Natural killer cell (primary cell): ENCODE results near the gene KCNJ5. TPM values are rescaled to one million over a fixed set of nuclear protein-coding genes. Genes with fewer than 3 reads are reported as not detected.

Source experiments
- ATAC-seq, 3 donors: fragments of 150-1000 bp in 2 of 3; fragments of 200-7000 bp in 1 of 3; cut with Tn5 transposase; 1 replicate in 1 of 3; 2 replicates in 2 of 3; pipeline ENCODE4 v1.10.0; 2021; ENCODE audit warnings: mild to moderate bottlenecking in 2 of 3, moderate library complexity in 2 of 3
- DNase-seq, 2 donors: peaks; one replicate each; pipeline versions ENCODE4 v3.0.0 to v3.0.0-alpha.2; 2013 to 2021; ENCODE audit warnings: mixed read lengths in 1 of 2
- H3K27ac ChIP-seq: one replicate; pipeline ENCODE4 v1.5.1; 2013; ENCODE audit warnings: mild to moderate bottlenecking, low read length
- H3K27me3 ChIP-seq: one replicate; pipeline ENCODE4 v1.6.1; 2013; ENCODE audit warnings: low read length; ENCODE audit not compliant: control insufficient read depth, insufficient read depth
- H3K36me3 ChIP-seq: one replicate; pipeline ENCODE4 v1.6.1; 2013; ENCODE audit warnings: low read length; ENCODE audit not compliant: control insufficient read depth, insufficient read depth
- H3K4me1 ChIP-seq: one replicate; pipeline ENCODE4 v1.6.1; 2013; ENCODE audit warnings: low read length; ENCODE audit not compliant: control insufficient read depth, insufficient read depth
- H3K4me3 ChIP-seq: one replicate; pipeline ENCODE4 v1.5.1; 2013; ENCODE audit warnings: low read length
- H3K9me3 ChIP-seq: one replicate; pipeline ENCODE4 v1.6.1; 2013; ENCODE audit warnings: low read length; ENCODE audit not compliant: control insufficient read depth, insufficient read depth
- H3K27ac Mint-ChIP-seq, 2 donors: one replicate each; pipeline ENCODE4 v1.8.0; 2022; ENCODE audit warnings: mild to moderate bottlenecking in 2 of 2, mixed read lengths in 2 of 2, moderate library complexity in 1 of 2
- H3K27me3 Mint-ChIP-seq, 2 donors: one replicate each; pipeline ENCODE4 v1.8.0; 2022; ENCODE audit warnings: low read depth in 2 of 2, mixed read lengths in 2 of 2
- H3K36me3 Mint-ChIP-seq: one replicate; pipeline ENCODE4 v1.8.0; 2022; ENCODE audit warnings: mixed read lengths
- H3K4me1 Mint-ChIP-seq, 2 donors: one replicate each; pipeline ENCODE4 v1.8.0; 2022; ENCODE audit warnings: mixed read lengths in 2 of 2
- H3K4me3 Mint-ChIP-seq: one replicate; pipeline ENCODE4 v1.8.0; 2022; ENCODE audit warnings: mild to moderate bottlenecking, moderate library complexity, mixed read lengths
- H3K9me3 Mint-ChIP-seq, 2 donors: one replicate each; pipeline ENCODE4 v1.8.0; 2022; ENCODE audit warnings: mixed read lengths in 2 of 2
- CTCF ChIP-seq: fragments of 200-600 bp; IDR thresholded peaks from one replicate; pipeline ENCODE4 v1.8.0; 2022; ENCODE audit warnings: antibody characterized with exemption
- WGBS: methylation state at CpG from one replicate; pipeline ENCODE4 v1.1.7; 2013; ENCODE audit warnings: missing lambda C conversion rate; ENCODE audit not compliant: insufficient coverage; 5-methylcytosine and 5-hydroxymethylcytosine counted together
- intact Hi-C: fragments of 100-400 bp; cut with micrococcal nuclease; formaldehyde crosslinking; loops from one replicate; pipeline ENCODE4 v1.14.2; 2022
- total RNA-seq, 4 donors: library from RNA; stranded (reverse); fragments of 120-200 nt in 1 of 4; gene quantifications; one replicate each; pipeline versions ENCODE4 v1.2.3 to v1.2.4, GENCODE V29; 2013 to 2022

KCNJ5 gene
- total RNA-seq, 3 donors from 2014 or later (not counting 1 experiment from before 2014, with no cell fraction given) = 0.09 to 0.18 (median 0.15) TPM

GRCh38 chr11:128845334-128845780 lies 45.8 kb upstream of the KCNJ5 start:
- Mint-ChIP-seq H3K4me3 (no peak overlapping the region), H3K27ac (no peak overlapping the region), H3K4me1 (peaks cover 38 to 42% of the 10 kb centered on the region in 2 donors), H3K27me3 (no peaks in the 10 kb centered on the region), H3K9me3 (no peaks in the 10 kb centered on the region), H3K36me3 (no peaks in the 10 kb centered on the region)
- H3K27me3 ChIP-seq = no peaks in the 10 kb centered on the region
- H3K36me3 ChIP-seq = no peaks in the 10 kb centered on the region
- no peak for TF ChIP-seq CTCF
- no peak overlapping the region for H3K4me3 ChIP-seq
- WGBS = 19% methylated on average over 2 of the region's 2 CpGs
- peak overlapping the region; percentile 2 for H3K27ac ChIP-seq
- H3K4me1 ChIP-seq = peaks cover 27% of the 10 kb centered on the region
- intact Hi-C loops = loop anchor here (5.0 kb wide), 2 partner anchors 673 to 688 kb away; no protein-coding TSS in a partner anchor
- DNase-seq = peak in 1 of 2 donors; percentile 42
- H3K9me3 ChIP-seq = no peaks in the 10 kb centered on the region
- no peak for ATAC-seq

DNA sequence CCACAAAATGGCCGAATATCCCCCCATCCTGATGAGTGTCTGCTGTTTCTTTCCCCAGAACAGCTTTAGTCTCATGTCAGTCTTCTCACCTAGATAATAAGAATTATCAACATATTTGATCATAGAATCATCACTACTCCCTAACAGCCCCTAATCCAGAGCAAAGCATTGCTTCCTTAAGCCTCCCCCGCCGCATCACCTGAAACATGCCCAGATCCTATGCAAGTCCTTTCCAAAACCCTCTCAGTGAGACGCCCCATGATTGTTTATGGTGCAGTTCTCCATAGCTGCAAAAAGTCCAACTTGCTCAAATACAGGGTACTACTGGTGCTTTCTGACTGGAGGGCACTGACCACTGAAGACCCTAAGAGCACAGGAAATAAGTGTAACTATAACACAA lies 44.2 kb upstream of the KCNJ5 start:
- H3K36me3 ChIP-seq = no peaks in the 10 kb centered on the region
- no peaks in the 10 kb centered on the region for H3K27me3 Mint-ChIP-seq
- ATAC-seq (no peak), DNase-seq (no peak)
- no peak overlapping the region for H3K27ac ChIP-seq
- no peaks in the 10 kb centered on the region for H3K9me3 ChIP-seq
- intact Hi-C loops = loop anchor here (5.0 kb wide), 2 partner anchors 675 to 690 kb away; no protein-coding TSS in a partner anchor
- no peak overlapping the region for H3K27ac Mint-ChIP-seq
- no peak for TF ChIP-seq CTCF
- peaks cover 20% of the 10 kb centered on the region for H3K4me1 ChIP-seq
- H3K36me3 Mint-ChIP-seq = no peaks in the 10 kb centered on the region
- H3K4me3 ChIP-seq = no peak overlapping the region
- H3K4me1 Mint-ChIP-seq = peaks cover 26 to 29% of the 10 kb centered on the region in 2 donors
- H3K9me3 Mint-ChIP-seq = no peaks in the 10 kb centered on the region
- H3K27me3 ChIP-seq = no peaks in the 10 kb centered on the region
- no peak overlapping the region for H3K4me3 Mint-ChIP-seq
- 96% methylated on average over 4 of the region's 4 CpGs for WGBS

DNA sequence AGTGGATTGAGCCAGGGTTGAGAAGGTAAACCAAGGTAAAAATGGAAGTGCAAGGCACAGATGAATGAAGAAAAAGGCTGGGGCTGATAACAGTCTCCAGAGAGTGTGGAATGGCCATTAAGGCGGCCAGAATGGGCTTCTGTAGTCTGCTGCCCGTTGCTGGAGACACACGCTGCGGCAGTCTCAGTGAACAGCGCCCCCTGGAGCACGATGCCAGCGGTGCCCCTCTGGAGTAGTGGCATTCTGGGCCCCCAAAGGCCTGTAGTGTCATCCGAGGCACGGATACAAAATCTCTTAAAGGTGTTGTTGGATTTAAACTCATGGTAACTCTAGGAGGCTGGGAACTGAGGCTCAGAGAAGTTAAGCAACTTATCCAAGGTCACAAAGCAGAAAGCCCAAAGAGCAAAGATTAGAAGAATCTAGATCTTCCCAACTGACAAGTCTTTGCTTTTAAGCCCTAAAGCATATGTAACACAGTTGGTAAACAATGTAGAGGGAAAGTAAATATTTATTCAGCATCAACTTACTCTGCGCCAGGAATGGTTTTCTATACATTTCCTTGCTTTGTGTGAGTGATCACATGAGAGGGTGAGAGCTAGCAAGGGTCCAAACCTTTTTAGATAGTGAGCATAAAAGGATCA lies 42.2 kb upstream of the KCNJ5 start:
- H3K27ac ChIP-seq = no peak overlapping the region
- DNase-seq = peak; percentile 69 to 79
- Mint-ChIP-seq H3K27me3 (no peaks in the 10 kb centered on the region), H3K4me3 (no peak overlapping the region), H3K9me3 (no peaks in the 10 kb centered on the region), H3K27ac (peak overlapping the region; percentile 1 to 12), H3K36me3 (no peaks in the 10 kb centered on the region), H3K4me1 (peaks cover 17 to 19% of the 10 kb centered on the region in 2 donors)
- no peaks in the 10 kb centered on the region for H3K9me3 ChIP-seq
- intact Hi-C loops = loop anchor here (1.0 to 5.0 kb wide), 3 partner anchors 677 to 818 kb away; no protein-coding TSS in a partner anchor
- H3K27me3 ChIP-seq = no peaks in the 10 kb centered on the region
- peaks cover 12% of the 10 kb centered on the region for H3K4me1 ChIP-seq
- peak; percentile 79 to 89 (median 87) for ATAC-seq
- no peak overlapping the region for H3K4me3 ChIP-seq
- 37% methylated on average over 10 of the region's 10 CpGs for WGBS
- no peaks in the 10 kb centered on the region for H3K36me3 ChIP-seq
- peak; percentile 92 for TF ChIP-seq CTCF
